ENCODE data around the gene TRAPPC3.

The TRAPPC3 gene

GRCh38 chr1:36125129-36125991 is 23.9 kb downstream of the TRAPPC3 start, which contains the start of gene COL8A2:
TSS of gene COL8A2 (minus strand) at chr1:36125222. CDS start at chr1:36100242, 24,980 bp downstream.
- Histone ChIP-seq H3K4me3 (ENCODE audit: extremely low read depth, insufficient read depth, low read length, poor library complexity, severe bottlenecking) (peak within 1 kb of the TSS; percentile 16), H3K27ac (ENCODE audit: low read depth, low read length, severe bottlenecking) (no peak within 1 kb of the TSS), H3K9me3 (ENCODE audit: control insufficient read depth, low read length) (no peaks in the 10 kb centered on the region), H3K4me1 (ENCODE audit: control insufficient read depth, insufficient read depth, low read length, poor library complexity, severe bottlenecking) (no peaks in the 10 kb centered on the region), H3K36me3 (ENCODE audit: control insufficient read depth, insufficient read depth, low read length) (no peaks in the 10 kb centered on the region)
- 28 to 49% methylated on average over 31 to 54 of the region's 77 CpGs for WGBS, 2 experiments (ENCODE audit: insufficient coverage in 2 of 2)

- WGBS, 2 experiments (ENCODE audit: insufficient coverage in 2 of 2) = 16 to 21% methylated on average over 28 to 30 of the region's 42 CpGs
- Histone ChIP-seq H3K27ac (ENCODE audit: low read depth, low read length, severe bottlenecking) (no peak overlapping the region), H3K4me1 (ENCODE audit: control insufficient read depth, insufficient read depth, low read length, poor library complexity, severe bottlenecking) (no peaks in the 10 kb centered on the region), H3K9me3 (ENCODE audit: control insufficient read depth, low read length) (no peaks in the 10 kb centered on the region), H3K36me3 (ENCODE audit: control insufficient read depth, insufficient read depth, low read length) (no peaks in the 10 kb centered on the region), H3K4me3 (ENCODE audit: extremely low read depth, insufficient read depth, low read length, poor library complexity, severe bottlenecking) (no peak overlapping the region)
Measured at GRCh38 chr1:36124404-36125128, 24.7 kb downstream of the TRAPPC3 start.

GRCh38 chr1:36123356-36123755 is 25.9 kb downstream of the TRAPPC3 start:
- 81 to 100% methylated on average over 3 to 6 of the region's 8 CpGs for WGBS, 2 experiments (ENCODE audit: insufficient coverage in 2 of 2)
- H3K27ac ChIP-seq (ENCODE audit: low read depth, low read length, severe bottlenecking) = no peak overlapping the region
- no peaks in the 10 kb centered on the region for H3K4me1 ChIP-seq (ENCODE audit: control insufficient read depth, insufficient read depth, low read length, poor library complexity, severe bottlenecking)

GRCh38 chr1:36122062-36123030 is 26.9 kb downstream of the TRAPPC3 start:
- WGBS, 2 experiments (ENCODE audit: insufficient coverage in 2 of 2) = 79 to 88% methylated on average over 9 to 11 of the region's 12 CpGs
- H3K36me3 ChIP-seq (ENCODE audit: control insufficient read depth, insufficient read depth, low read length) = no peaks in the 10 kb centered on the region
- H3K4me1 ChIP-seq (ENCODE audit: control insufficient read depth, insufficient read depth, low read length, poor library complexity, severe bottlenecking) = no peaks in the 10 kb centered on the region
- H3K4me3 ChIP-seq (ENCODE audit: extremely low read depth, insufficient read depth, low read length, poor library complexity, severe bottlenecking) = no peak overlapping the region
- H3K9me3 ChIP-seq (ENCODE audit: control insufficient read depth, low read length) = no peaks in the 10 kb centered on the region
- no peak overlapping the region for H3K27ac ChIP-seq (ENCODE audit: low read depth, low read length, severe bottlenecking)

More at GRCh38 chr1:36123356-36123755, 25.9 kb downstream of the TRAPPC3 start:
- H3K4me3 ChIP-seq (ENCODE audit: extremely low read depth, insufficient read depth, low read length, poor library complexity, severe bottlenecking) = no peak overlapping the region
- H3K36me3 ChIP-seq (ENCODE audit: control insufficient read depth, insufficient read depth, low read length) = no peaks in the 10 kb centered on the region
- H3K9me3 ChIP-seq (ENCODE audit: control insufficient read depth, low read length) = no peaks in the 10 kb centered on the region

- Histone ChIP-seq H3K9me3 (ENCODE audit: control insufficient read depth, low read length) (no peaks in the 10 kb centered on the region), H3K27ac (ENCODE audit: low read depth, low read length, severe bottlenecking) (peak overlapping the region; percentile 29), H3K4me1 (ENCODE audit: control insufficient read depth, insufficient read depth, low read length, poor library complexity, severe bottlenecking) (peaks cover 3% of the 10 kb centered on the region), H3K4me3 (ENCODE audit: extremely low read depth, insufficient read depth, low read length, poor library complexity, severe bottlenecking) (no peak overlapping the region), H3K36me3 (ENCODE audit: control insufficient read depth, insufficient read depth, low read length) (no peaks in the 10 kb centered on the region)
- WGBS, 2 experiments (ENCODE audit: insufficient coverage in 2 of 2) = 65 to 75% methylated on average over 6 to 7 of the region's 9 CpGs
Measured at GRCh38 chr1:36119456-36119855, 29.8 kb downstream of the TRAPPC3 start.

GRCh38 chr1:36118447-36119204 is 30.7 kb downstream of the TRAPPC3 start:
- no peak overlapping the region for H3K4me3 ChIP-seq (ENCODE audit: extremely low read depth, insufficient read depth, low read length, poor library complexity, severe bottlenecking)
- peaks cover 3% of the 10 kb centered on the region for H3K4me1 ChIP-seq (ENCODE audit: control insufficient read depth, insufficient read depth, low read length, poor library complexity, severe bottlenecking)
- 67 to 80% methylated on average over 4 to 6 of the region's 10 CpGs for WGBS, 2 experiments (ENCODE audit: insufficient coverage in 2 of 2)
- H3K9me3 ChIP-seq (ENCODE audit: control insufficient read depth, low read length) = no peaks in the 10 kb centered on the region
- no peaks in the 10 kb centered on the region for H3K36me3 ChIP-seq (ENCODE audit: control insufficient read depth, insufficient read depth, low read length)
- H3K27ac ChIP-seq (ENCODE audit: low read depth, low read length, severe bottlenecking) = no peak overlapping the region

GRCh38 chr1:36116901-36117300 is 32.4 kb downstream of the TRAPPC3 start:
- 83 to 95% methylated on average over 4 to 5 of the region's 5 CpGs for WGBS, 2 experiments (ENCODE audit: insufficient coverage in 2 of 2)
- H3K9me3 ChIP-seq (ENCODE audit: control insufficient read depth, low read length) = no peaks in the 10 kb centered on the region
- H3K4me1 ChIP-seq (ENCODE audit: control insufficient read depth, insufficient read depth, low read length, poor library complexity, severe bottlenecking) = peaks cover 3% of the 10 kb centered on the region
- H3K36me3 ChIP-seq (ENCODE audit: control insufficient read depth, insufficient read depth, low read length) = no peaks in the 10 kb centered on the region
- no peak overlapping the region for H3K27ac ChIP-seq (ENCODE audit: low read depth, low read length, severe bottlenecking)
- H3K4me3 ChIP-seq (ENCODE audit: extremely low read depth, insufficient read depth, low read length, poor library complexity, severe bottlenecking) = no peak overlapping the region

GRCh38 chr1:36115931-36116330 is 33.4 kb downstream of the TRAPPC3 start:
- H3K4me3 ChIP-seq (ENCODE audit: extremely low read depth, insufficient read depth, low read length, poor library complexity, severe bottlenecking) = no peak overlapping the region
- H3K4me1 ChIP-seq (ENCODE audit: control insufficient read depth, insufficient read depth, low read length, poor library complexity, severe bottlenecking) = peaks cover 3% of the 10 kb centered on the region
- no peak overlapping the region for H3K27ac ChIP-seq (ENCODE audit: low read depth, low read length, severe bottlenecking)
- no peaks in the 10 kb centered on the region for H3K9me3 ChIP-seq (ENCODE audit: control insufficient read depth, low read length)
- 67 to 70% methylated on average over 3 to 5 of the region's 5 CpGs for WGBS, 2 experiments (ENCODE audit: insufficient coverage in 2 of 2)
- no peaks in the 10 kb centered on the region for H3K36me3 ChIP-seq (ENCODE audit: control insufficient read depth, insufficient read depth, low read length)

- 76 to 77% methylated on average over 15 to 17 of the region's 18 CpGs for WGBS, 2 experiments (ENCODE audit: insufficient coverage in 2 of 2)
- Histone ChIP-seq H3K4me1 (ENCODE audit: control insufficient read depth, insufficient read depth, low read length, poor library complexity, severe bottlenecking) (peaks cover 3% of the 10 kb centered on the region), H3K4me3 (ENCODE audit: extremely low read depth, insufficient read depth, low read length, poor library complexity, severe bottlenecking) (no peak overlapping the region), H3K9me3 (ENCODE audit: control insufficient read depth, low read length) (no peaks in the 10 kb centered on the region), H3K36me3 (ENCODE audit: control insufficient read depth, insufficient read depth, low read length) (no peaks in the 10 kb centered on the region), H3K27ac (ENCODE audit: low read depth, low read length, severe bottlenecking) (no peak overlapping the region)
Measured at GRCh38 chr1:36115200-36115669, 34.1 kb downstream of the TRAPPC3 start.

All from mesodermal cell (in vitro differentiated cells).